Liver (tissue), 9 donors: ENCODE data around the gene MMP8. TPM values are rescaled to one million over a fixed set of nuclear protein-coding genes. Genes with fewer than 3 reads are reported as not detected.

Source experiments
- DNase-seq: peaks from one replicate; pipeline ENCODE4 v3.0.0-alpha.2; 2017; ENCODE audit warnings: low spot score
- H3K27ac ChIP-seq, 2 donors: one replicate each; pipeline ENCODE4 v1.7.0; 2013; ENCODE audit warnings: inconsistent platforms in 2 of 2, low read length in 2 of 2, control low read depth in 1 of 2, low read depth in 1 of 2, mild to moderate bottlenecking in 1 of 2
- H3K27me3 ChIP-seq, 4 donors: one replicate each; pipeline versions ENCODE4 v1.6.1 to v1.7.0; 2013; ENCODE audit warnings: low read length in 3 of 4, inconsistent platforms in 1 of 4, mild to moderate bottlenecking in 1 of 4, moderate library complexity in 1 of 4; ENCODE audit not compliant: control insufficient read depth in 4 of 4, insufficient read depth in 4 of 4
- H3K36me3 ChIP-seq, 4 donors: one replicate each; pipeline versions ENCODE4 v1.6.1 to v1.7.0; 2013; ENCODE audit warnings: low read length in 3 of 4, mild to moderate bottlenecking in 3 of 4, low read depth in 1 of 4, moderate library complexity in 1 of 4; ENCODE audit not compliant: control insufficient read depth in 4 of 4, insufficient read depth in 3 of 4
- H3K4me1 ChIP-seq, 4 donors: one replicate each; pipeline versions ENCODE4 v1.6.1 to v1.7.0; 2013; ENCODE audit warnings: low read length in 3 of 4, mild to moderate bottlenecking in 3 of 4, moderate library complexity in 1 of 4; ENCODE audit not compliant: control insufficient read depth in 4 of 4, insufficient read depth in 4 of 4
- H3K4me3 ChIP-seq, 3 donors: one replicate each; pipeline versions ENCODE4 v1.6.1 to v1.7.0; 2013; ENCODE audit warnings: low read length in 3 of 3, control low read depth in 1 of 3, low read depth in 1 of 3, mild to moderate bottlenecking in 1 of 3
- H3K9ac ChIP-seq, 2 donors: one replicate each; pipeline ENCODE4 v1.7.0; 2013; ENCODE audit warnings: low read length in 2 of 2, mild to moderate bottlenecking in 2 of 2, moderate library complexity in 2 of 2, control low read depth in 1 of 2, low read depth in 1 of 2
- H3K9me3 ChIP-seq, 4 donors: one replicate each; pipeline versions ENCODE4 v1.6.1 to v1.7.0; 2013; ENCODE audit warnings: low read length in 3 of 4; ENCODE audit not compliant: control insufficient read depth in 4 of 4
- ATF3 ChIP-seq: IDR thresholded peaks from 2 replicates; pipeline ENCODE4 v1.6.1; 2016; ENCODE audit warnings: antibody characterized with exemption
- CTCF ChIP-seq: fragments of 150-350 bp; IDR thresholded peaks from 2 replicates; pipeline ENCODE4 v1.5.1; 2017; ENCODE audit warnings: improper control_type of control experiment, low read depth, low read length; ENCODE audit not compliant: missing input control
- EGR1 ChIP-seq, 2 donors: IDR thresholded peaks; 2 replicates each; pipeline ENCODE4 v1.6.1; 2016 to 2018; ENCODE audit warnings: antibody characterized with exemption in 2 of 2, low read depth in 2 of 2
- FOXA1 ChIP-seq: IDR thresholded peaks from 2 replicates; pipeline ENCODE4 v1.6.1; 2016; ENCODE audit warnings: antibody characterized with exemption
- FOXA2 ChIP-seq: IDR thresholded peaks from 2 replicates; pipeline ENCODE4 v1.6.1; 2016; ENCODE audit warnings: antibody characterized with exemption
- GABPA ChIP-seq, 2 donors: IDR thresholded peaks in 1 of 2; conservative IDR thresholded peaks in 1 of 2; 2 replicates each; pipeline ENCODE4 v1.6.1; 2016; ENCODE audit warnings: antibody characterized with exemption in 2 of 2, mild to moderate bottlenecking in 1 of 2, moderate library complexity in 1 of 2
- HNF4A ChIP-seq, 2 donors: conservative IDR thresholded peaks; 2 replicates each; pipeline ENCODE4 v1.6.1; 2016; ENCODE audit warnings: antibody characterized with exemption in 2 of 2, mild to moderate bottlenecking in 2 of 2
- HNF4G ChIP-seq: IDR thresholded peaks from 2 replicates; pipeline ENCODE4 v1.6.1; 2016; ENCODE audit warnings: antibody characterized with exemption
- MAX ChIP-seq: IDR thresholded peaks from 2 replicates; pipeline ENCODE4 v1.6.1; 2016; ENCODE audit warnings: antibody characterized with exemption
- NR2F2 ChIP-seq: IDR thresholded peaks from 2 replicates; pipeline ENCODE4 v1.6.1; 2016; ENCODE audit warnings: antibody characterized with exemption
- RAD21 ChIP-seq, 2 donors: IDR thresholded peaks; 2 replicates each; pipeline ENCODE4 v1.6.1; 2016; ENCODE audit warnings: antibody characterized with exemption in 2 of 2, mild to moderate bottlenecking in 2 of 2
- REST ChIP-seq: IDR thresholded peaks from 2 replicates; pipeline ENCODE4 v1.6.1; 2016; ENCODE audit warnings: antibody characterized with exemption, mild to moderate bottlenecking
- RXRA ChIP-seq, 2 donors: IDR thresholded peaks; 2 replicates each; pipeline ENCODE4 v1.6.1; 2017 to 2018; ENCODE audit warnings: antibody characterized with exemption in 2 of 2, mild to moderate bottlenecking in 1 of 2
- SP1 ChIP-seq: IDR thresholded peaks from 2 replicates; pipeline ENCODE4 v1.6.1; 2018; ENCODE audit warnings: antibody characterized with exemption, mild to moderate bottlenecking
- TAF1 ChIP-seq: conservative IDR thresholded peaks from 2 replicates; pipeline ENCODE4 v1.6.1; 2016; ENCODE audit warnings: antibody characterized with exemption, mild to moderate bottlenecking
- YY1 ChIP-seq: IDR thresholded peaks from 2 replicates; pipeline ENCODE4 v1.6.1; 2016; ENCODE audit warnings: antibody characterized with exemption, mild to moderate bottlenecking
- ZBTB33 ChIP-seq: IDR thresholded peaks from 2 replicates; pipeline ENCODE4 v1.6.1; 2016; ENCODE audit warnings: antibody characterized with exemption
- WGBS: extraction: QIAGEN DNeasy Blood & Tissue Kit; methylation state at CpG from one replicate; pipeline ENCODE4 v1.1.7; 2013; 5-methylcytosine and 5-hydroxymethylcytosine counted together
- polyA plus RNA-seq, 2 donors: library from polyadenylated mRNA; stranded (reverse) in 1 of 2; unstranded in 1 of 2; fragments of 200-250 nt in 1 of 2; fragments of >200 nt in 1 of 2; fragmentation: Nextera tagmentation in 1 of 2; extraction: Ambion mirVana in 1 of 2; gene quantifications; one replicate each; pipeline versions ENCODE4 v1.2.1 to v1.2.3, GENCODE V29; 2013 to 2015
- total RNA-seq, 2 donors: library from RNA; depleted of rRNA; stranded (reverse); fragments of >200 nt; gene quantifications; one replicate each; pipeline ENCODE4 v1.2.3, GENCODE V29; 2014
- donor health status: healthy.
- donor health status: healthy.
- donor health status: healthy.
- donor health status: healthy.
- donor health status: healthy.

MMP8 gene
- total and polyA plus RNA-seq, 4 donors, result 0.15 to 3.5 (median 0.36) TPM

GRCh38 chr11:102719620-102720277 is 5.0 kb downstream of the MMP8 start:
- 74% methylated on average over 4 of the region's 4 CpGs for WGBS
- no peaks in the 10 kb centered on the region for H3K27me3 ChIP-seq
- TF ChIP-seq CTCF (no peak), REST (no peak), RAD21 (IDR thresholded peaks at IDR 0.05) (no peak), HNF4A (conservative IDR thresholded peaks at IDR 0.05) (no peak), FOXA2 (no peak), ZBTB33 (no peak), HNF4G (no peak), MAX (no peak), GABPA (IDR thresholded peaks at IDR 0.05 in 1 of 2, conservative IDR thresholded peaks at IDR 0.05 in 1 of 2) (no peak), FOXA1 (no peak), TAF1 (no peak), SP1 (no peak), NR2F2 (no peak), ATF3 (no peak), EGR1 (IDR thresholded peaks at IDR 0.05; ENCODE audit: low read depth in 2 of 2) (no peak)

GRCh38 chr11:102717280-102717679 is 7.5 kb downstream of the MMP8 start:
- Histone ChIP-seq H3K4me1 (no peaks in the 10 kb centered on the region), H3K9ac (no peak overlapping the region), H3K27ac (no peak overlapping the region), H3K4me3 (no peak overlapping the region), H3K36me3 (no peaks in the 10 kb centered on the region), H3K9me3 (no peaks in the 10 kb centered on the region), H3K27me3 (no peaks in the 10 kb centered on the region)
- TF ChIP-seq TAF1, result no peak
- TF ChIP-seq HNF4A (conservative IDR thresholded peaks at IDR 0.05), result no peak
- TF ChIP-seq REST, result no peak
- TF ChIP-seq EGR1 (IDR thresholded peaks at IDR 0.05; ENCODE audit: low read depth in 2 of 2), result no peak
- TF ChIP-seq RAD21 (IDR thresholded peaks at IDR 0.05), result no peak
- no peak for TF ChIP-seq GABPA (IDR thresholded peaks at IDR 0.05 in 1 of 2, conservative IDR thresholded peaks at IDR 0.05 in 1 of 2)
- TF ChIP-seq SP1, result no peak
- no peak for TF ChIP-seq RXRA (IDR thresholded peaks at IDR 0.05)
- TF ChIP-seq FOXA2, result no peak
- no peak for TF ChIP-seq FOXA1
- TF ChIP-seq YY1, result no peak
- TF ChIP-seq MAX, result no peak
- no peak for TF ChIP-seq NR2F2
- DNase-seq, result no peak

More at GRCh38 chr11:102719620-102720277, 5.0 kb downstream of the MMP8 start:
- H3K36me3 ChIP-seq, result no peaks in the 10 kb centered on the region
- no peak overlapping the region for H3K27ac ChIP-seq
- no peak overlapping the region for H3K9ac ChIP-seq
- H3K9me3 ChIP-seq, result no peaks in the 10 kb centered on the region
- H3K4me3 ChIP-seq, result no peak overlapping the region
- DNase-seq, result no peak
- H3K4me1 ChIP-seq, result no peaks in the 10 kb centered on the region
